ENCODE data around the gene PTPN3. TPM values are rescaled to one million over a fixed set of nuclear protein-coding genes. Genes with fewer than 3 reads are reported as not detected.

Gene PTPN3
- total and polyA plus RNA-seq, 2 donors (not counting 1 experiment from before 2014, with no cell fraction given), result not detected

GRCh38 chr9:109455391-109455790 is 42.7 kb downstream of the PTPN3 start:
- Histone ChIP-seq H3K27me3 (replicated peaks in 1 of 4; ENCODE audit: control extremely low read depth in 1 of 4, control insufficient read depth in 3 of 4, insufficient read depth in 4 of 4, low read length in 3 of 4) (peaks cover 0 to 6% (median 0%) of the 10 kb centered on the region in 4 experiments), H3K4me3 (ENCODE audit: control extremely low read depth in 1 of 5, extremely low read depth in 1 of 5, insufficient read depth in 1 of 5, low read depth in 2 of 5, low read length in 4 of 5) (no peak overlapping the region), H2AFZ (ENCODE audit: insufficient read depth, low read depth, low read length, poor library complexity, severe bottlenecking) (no peak overlapping the region), H3K4me2 (replicated peaks; ENCODE audit: low read depth, low read length, poor library complexity, severe bottlenecking) (no peak overlapping the region), H3K79me2 (ENCODE audit: control insufficient read depth, insufficient read depth, low read length) (no peaks in the 10 kb centered on the region), H3K36me3 (replicated peaks in 1 of 2; ENCODE audit: control extremely low read depth in 1 of 2, control insufficient read depth in 1 of 2, extremely low read depth in 1 of 2, insufficient read depth in 2 of 2, low read length in 1 of 2) (no peaks in the 10 kb centered on the region), H3K27ac (ENCODE audit: low read length in 2 of 2) (no peak overlapping the region), H3K9me3 (ENCODE audit: control extremely low read depth in 1 of 3, control insufficient read depth in 2 of 3, insufficient read depth in 1 of 3, low read length in 2 of 3) (no peaks in the 10 kb centered on the region), H3K4me1 (ENCODE audit: control insufficient read depth in 2 of 2, insufficient read depth in 2 of 2, low read length in 2 of 2) (no peaks in the 10 kb centered on the region), H4K20me1 (ENCODE audit: control insufficient read depth, insufficient read depth, low read length, poor library complexity, severe bottlenecking) (no peaks in the 10 kb centered on the region), H3K9ac (ENCODE audit: low read length) (no peak overlapping the region)
- Mint-ChIP-seq H3K4me3 (no peak overlapping the region), H3K27ac (no peak overlapping the region), H3K27me3 (peaks cover 38% of the 10 kb centered on the region), H3K4me1 (no peaks in the 10 kb centered on the region), H3K9me3 (ENCODE audit: insufficient read depth) (no peaks in the 10 kb centered on the region)
- 85% methylated on average over 7 of the region's 7 CpGs for WGBS (ENCODE audit: insufficient coverage)
- no peak for TF ChIP-seq EZH2 (IDR thresholded peaks at IDR 0.05; ENCODE audit: borderline replicate concordance, insufficient read depth, low read depth, low read length, poor library complexity, severe bottlenecking)
- TF ChIP-seq CTCF (IDR thresholded peaks at IDR 0.05), result no peak
- ATAC-seq (ENCODE audit: low read depth) (no peak), DNase-seq (no peak)
- intact Hi-C loops (cut with micrococcal nuclease), result no loop called here
- ChIA-PET CTCF (no interaction called here), POLR2A (no interaction called here)

GRCh38 chr9:109454601-109455155 is 43.4 kb downstream of the PTPN3 start:
- intact Hi-C loops (cut with micrococcal nuclease), result no loop called here
- H3K4me2 ChIP-seq (replicated peaks; ENCODE audit: low read depth, low read length, poor library complexity, severe bottlenecking), result no peak overlapping the region
- H3K27ac ChIP-seq (ENCODE audit: low read length in 2 of 2), result no peak overlapping the region
- no peak overlapping the region for H3K9ac ChIP-seq (ENCODE audit: low read length)
- WGBS (ENCODE audit: insufficient coverage), result 86% methylated on average over 1 of the region's 5 CpGs
- ATAC-seq (ENCODE audit: low read depth), result no peak
- Mint-ChIP-seq H3K9me3 (ENCODE audit: insufficient read depth) (no peaks in the 10 kb centered on the region), H3K4me3 (no peak overlapping the region), H3K27ac (no peak overlapping the region), H3K27me3 (peaks cover 35% of the 10 kb centered on the region), H3K4me1 (no peaks in the 10 kb centered on the region)
- H3K4me1 ChIP-seq (ENCODE audit: control insufficient read depth in 2 of 2, insufficient read depth in 2 of 2, low read length in 2 of 2), result no peaks in the 10 kb centered on the region
- ChIA-PET POLR2A (no interaction called here), CTCF (no interaction called here)
- no peak overlapping the region for H3K4me3 ChIP-seq (ENCODE audit: control extremely low read depth in 1 of 5, extremely low read depth in 1 of 5, insufficient read depth in 1 of 5, low read depth in 2 of 5, low read length in 4 of 5)
- no peaks in the 10 kb centered on the region for H3K79me2 ChIP-seq (ENCODE audit: control insufficient read depth, insufficient read depth, low read length)
- H3K27me3 ChIP-seq (replicated peaks in 1 of 4; ENCODE audit: control extremely low read depth in 1 of 4, control insufficient read depth in 3 of 4, insufficient read depth in 4 of 4, low read length in 3 of 4), result peaks cover 0 to 6% (median 2%) of the 10 kb centered on the region in 4 experiments
- TF ChIP-seq CTCF (IDR thresholded peaks at IDR 0.05) (no peak), EZH2 (IDR thresholded peaks at IDR 0.05; ENCODE audit: borderline replicate concordance, insufficient read depth, low read depth, low read length, poor library complexity, severe bottlenecking) (no peak)
- H3K36me3 ChIP-seq (replicated peaks in 1 of 2; ENCODE audit: control extremely low read depth in 1 of 2, control insufficient read depth in 1 of 2, extremely low read depth in 1 of 2, insufficient read depth in 2 of 2, low read length in 1 of 2), result no peaks in the 10 kb centered on the region
- no peak overlapping the region for H2AFZ ChIP-seq (ENCODE audit: insufficient read depth, low read depth, low read length, poor library complexity, severe bottlenecking)
- no peaks in the 10 kb centered on the region for H4K20me1 ChIP-seq (ENCODE audit: control insufficient read depth, insufficient read depth, low read length, poor library complexity, severe bottlenecking)
- no peaks in the 10 kb centered on the region for H3K9me3 ChIP-seq (ENCODE audit: control extremely low read depth in 1 of 3, control insufficient read depth in 2 of 3, insufficient read depth in 1 of 3, low read length in 2 of 3)
- no peak for DNase-seq

All from B cell (primary cell).